HG03378 (cell line): Measurements from ENCODE around the gene TMEM11.
"Not testable (repeated sequence)": the region's sequence is repeated elsewhere in the genome, so short reads cannot be mapped to it uniquely, and the experiment has no call there.

Experiments
- ATAC-seq: cut with Tn5 transposase; IDR thresholded peaks from one replicate; pipeline ENCODE4 v1.9.1; 2021; ENCODE audit warnings: mild to moderate bottlenecking, moderate library complexity; ENCODE audit not compliant: unreplicated experiment

Gene TMEM11

DNA sequence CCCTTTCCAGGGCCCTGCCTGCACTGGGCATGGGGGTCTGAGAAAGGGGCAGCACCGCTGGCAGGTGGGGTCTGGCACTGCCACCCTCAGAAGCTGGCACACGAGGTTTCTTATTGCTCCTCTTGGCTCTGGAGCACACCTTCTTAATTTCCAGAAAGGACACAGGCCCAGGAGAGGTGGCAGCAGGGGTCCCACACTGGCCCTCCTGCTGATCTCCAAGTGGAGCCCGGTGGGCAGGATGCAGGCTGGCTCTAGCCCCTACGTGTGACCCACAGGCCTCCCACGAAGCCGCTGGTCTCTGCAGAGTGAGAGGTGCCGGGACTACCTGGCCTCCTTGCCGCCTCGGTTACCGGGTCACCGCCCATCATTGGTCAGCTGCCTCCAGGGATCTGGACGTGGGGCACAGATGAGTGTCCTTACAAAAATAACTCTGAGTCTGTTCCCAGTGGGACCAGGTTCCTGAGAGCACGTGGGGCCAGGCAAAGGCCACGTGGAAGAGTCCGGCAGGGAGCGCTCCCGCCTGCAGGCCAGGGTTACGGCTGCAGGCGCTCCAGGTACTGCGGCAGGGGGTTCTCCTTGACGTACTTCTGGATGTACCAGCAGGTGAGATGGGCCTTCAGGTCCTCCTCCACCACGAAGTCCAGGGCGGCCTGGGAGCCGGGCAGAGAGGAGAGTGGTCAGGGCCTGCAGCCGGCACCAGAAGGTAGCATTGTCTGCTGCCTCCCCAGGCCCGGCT lies 29.0 kb upstream of the TMEM11 start:
- no peak for ATAC-seq

DNA sequence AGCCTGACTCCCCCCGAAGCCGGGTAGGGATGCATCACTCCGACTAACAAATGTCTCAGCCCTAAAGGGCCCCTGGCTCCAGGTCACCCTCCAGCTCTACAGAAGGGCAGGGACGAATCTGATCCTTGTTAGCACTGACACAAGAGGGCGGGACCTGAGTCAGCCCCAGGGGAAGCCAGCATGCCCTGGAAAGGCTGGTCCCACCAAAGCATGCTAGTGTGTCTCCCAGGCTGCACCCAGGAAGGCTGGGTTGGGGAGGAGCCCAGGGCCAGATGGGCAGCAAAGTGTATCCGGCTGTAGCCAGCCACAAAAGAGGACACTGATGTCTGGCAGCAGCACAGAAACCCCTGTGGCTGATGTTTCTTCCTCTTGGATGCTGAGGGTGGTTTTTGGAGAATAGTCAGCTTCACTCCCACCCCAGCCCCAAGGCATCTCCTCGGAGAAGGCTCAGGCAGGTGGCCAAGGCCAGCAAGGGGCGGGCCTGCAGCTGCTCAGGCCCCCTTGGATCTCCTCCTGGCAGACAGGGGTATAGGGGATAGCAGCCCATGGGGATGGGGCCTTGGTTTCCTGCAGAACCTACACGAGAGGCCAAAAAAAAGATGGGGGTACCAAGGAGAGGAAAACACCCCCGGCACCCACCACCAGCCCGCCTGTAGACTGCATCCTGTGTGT lies 28.2 kb upstream of the TMEM11 start:
- no peak for ATAC-seq

DNA sequence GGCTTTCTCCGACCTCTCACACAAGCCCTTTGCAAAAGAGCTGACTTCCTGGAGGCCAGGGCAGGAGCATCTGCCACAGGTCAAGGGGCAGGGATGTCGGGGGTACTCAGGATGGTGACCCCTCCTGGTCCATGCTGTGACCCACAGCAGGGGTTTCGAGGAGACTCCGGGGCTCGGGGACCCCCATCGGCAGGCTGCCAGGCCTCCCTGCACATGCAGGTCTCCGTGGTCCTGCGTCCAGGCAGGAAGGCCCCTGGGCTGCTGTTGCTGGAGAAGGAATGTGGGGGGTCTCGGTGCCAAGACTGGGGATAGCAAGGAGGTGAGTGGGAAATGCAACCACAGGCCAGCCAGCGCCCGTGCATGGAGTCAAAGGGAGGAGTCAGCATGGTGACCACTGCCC lies 27.6 kb upstream of the TMEM11 start:
- no peak for ATAC-seq

DNA sequence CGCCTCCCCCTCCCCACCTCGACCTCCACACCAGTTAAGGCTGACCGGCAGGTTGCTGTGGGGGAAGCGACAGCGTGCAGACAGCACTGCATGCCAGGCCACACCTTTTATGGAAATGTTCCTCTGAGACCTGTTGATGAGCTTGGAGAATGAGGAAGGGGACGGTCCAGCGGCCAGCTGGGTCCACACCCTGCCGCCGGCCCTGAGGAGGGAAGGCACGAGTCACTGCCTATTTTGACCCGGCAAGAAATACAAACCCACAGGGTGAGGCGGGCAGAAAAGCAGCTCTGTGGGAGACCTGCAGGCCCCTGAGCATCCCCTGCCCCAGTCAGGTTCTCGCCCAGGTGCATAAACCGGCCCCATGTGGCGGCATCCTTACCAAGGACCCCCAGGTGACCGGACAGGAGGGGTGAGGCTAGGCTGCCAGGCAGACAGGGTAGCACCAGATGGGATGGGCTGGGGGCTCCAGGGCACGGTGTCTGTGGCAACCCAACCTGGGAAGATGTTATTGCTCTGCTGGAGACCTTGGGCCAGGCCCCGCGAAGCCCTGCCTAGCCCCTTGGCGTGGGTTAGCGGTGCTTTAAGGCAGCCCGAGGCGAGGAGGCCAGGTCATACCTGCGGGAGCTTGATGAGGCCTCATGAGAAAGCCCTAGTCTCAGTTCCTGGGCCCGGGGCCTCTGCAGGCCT lies 26.6 kb upstream of the TMEM11 start:
- no peak for ATAC-seq

DNA sequence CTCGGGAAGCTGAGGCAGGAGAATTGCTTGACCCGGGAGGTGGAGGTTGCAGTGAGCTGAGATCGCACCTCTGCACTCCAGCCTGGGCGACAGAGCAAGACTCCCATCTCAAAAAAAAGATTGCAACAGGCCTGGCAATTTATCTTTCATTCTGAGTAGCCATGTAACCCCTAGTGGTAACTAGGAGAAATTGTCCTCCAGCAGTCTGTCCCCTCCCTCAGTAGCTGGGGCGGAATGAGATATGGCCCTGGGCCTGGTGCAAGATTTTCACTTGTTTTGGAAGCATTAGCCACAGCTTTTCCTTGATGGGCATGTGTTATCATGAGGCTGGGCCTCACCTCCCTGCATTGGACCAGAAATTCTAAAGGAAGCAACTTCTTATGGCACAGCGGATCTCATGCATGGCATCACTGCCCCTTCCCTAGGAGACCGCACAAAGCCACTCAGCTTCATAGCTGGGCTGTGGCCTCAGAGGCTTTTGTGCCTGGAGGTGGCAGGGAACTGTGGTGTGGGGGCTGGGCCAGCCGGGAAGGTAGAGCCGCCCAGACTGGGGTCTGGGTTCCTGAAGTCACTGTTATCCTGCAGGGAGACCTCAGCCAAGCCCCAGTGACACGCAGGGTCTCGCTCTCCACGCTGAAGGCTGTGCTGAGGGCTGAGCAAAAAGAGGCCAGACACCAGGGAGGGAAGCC lies 25.9 kb upstream of the TMEM11 start:
- no peak for ATAC-seq

DNA sequence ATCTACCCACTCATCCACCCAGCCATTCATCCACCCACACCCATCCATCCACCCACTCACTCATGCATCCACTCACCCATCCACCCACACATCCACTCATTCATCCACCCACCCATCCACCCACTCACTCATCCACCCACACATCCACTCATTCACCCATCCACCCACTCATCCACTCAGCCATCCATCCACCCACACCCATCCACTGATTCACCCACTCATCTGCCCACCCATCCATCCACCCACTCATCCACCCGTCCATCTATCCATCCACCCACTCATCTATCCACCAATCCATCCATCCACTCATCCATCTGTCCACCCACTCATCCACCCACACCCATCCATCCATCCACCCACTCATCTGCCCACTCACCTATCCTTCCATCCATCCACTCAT lies 22.0 kb upstream of the TMEM11 start:
- ATAC-seq = no peak

DNA sequence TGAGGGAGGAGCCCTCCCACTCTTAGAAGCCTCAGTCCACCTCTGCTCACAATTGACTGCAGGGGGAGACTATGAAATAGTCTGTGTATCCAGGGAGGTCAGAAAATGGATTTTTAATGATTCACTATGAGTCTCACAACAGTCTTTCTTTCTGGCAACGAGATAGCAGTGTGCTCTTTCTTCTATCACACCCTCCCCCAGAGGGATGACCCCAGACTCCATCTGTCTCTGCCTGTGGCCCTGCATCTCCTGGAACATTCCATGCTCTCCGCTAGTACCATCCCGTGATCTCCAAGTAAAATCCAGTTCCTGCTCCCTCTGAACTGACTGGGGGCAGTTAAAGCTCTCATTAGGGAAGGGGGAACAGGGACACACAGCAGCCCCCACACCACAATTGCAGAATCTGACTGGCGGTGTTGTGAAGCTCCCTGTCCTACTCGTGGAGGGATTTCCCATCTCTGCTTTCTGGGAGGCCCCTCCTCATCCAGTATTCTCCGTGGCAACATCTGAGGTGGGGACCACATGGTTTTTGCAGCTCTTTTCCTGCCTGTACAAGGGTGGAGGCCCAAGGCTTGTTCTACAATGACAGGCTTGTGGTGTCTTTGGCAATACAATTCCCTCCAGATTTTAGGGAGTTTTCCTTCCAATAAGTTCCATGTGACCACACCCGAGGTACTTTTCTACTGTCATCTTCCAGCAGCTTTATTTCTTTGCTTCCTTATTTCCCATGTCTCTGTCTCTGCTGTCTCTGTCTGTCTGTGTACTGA lies 19.8 kb upstream of the TMEM11 start:
- no peak for ATAC-seq

DNA sequence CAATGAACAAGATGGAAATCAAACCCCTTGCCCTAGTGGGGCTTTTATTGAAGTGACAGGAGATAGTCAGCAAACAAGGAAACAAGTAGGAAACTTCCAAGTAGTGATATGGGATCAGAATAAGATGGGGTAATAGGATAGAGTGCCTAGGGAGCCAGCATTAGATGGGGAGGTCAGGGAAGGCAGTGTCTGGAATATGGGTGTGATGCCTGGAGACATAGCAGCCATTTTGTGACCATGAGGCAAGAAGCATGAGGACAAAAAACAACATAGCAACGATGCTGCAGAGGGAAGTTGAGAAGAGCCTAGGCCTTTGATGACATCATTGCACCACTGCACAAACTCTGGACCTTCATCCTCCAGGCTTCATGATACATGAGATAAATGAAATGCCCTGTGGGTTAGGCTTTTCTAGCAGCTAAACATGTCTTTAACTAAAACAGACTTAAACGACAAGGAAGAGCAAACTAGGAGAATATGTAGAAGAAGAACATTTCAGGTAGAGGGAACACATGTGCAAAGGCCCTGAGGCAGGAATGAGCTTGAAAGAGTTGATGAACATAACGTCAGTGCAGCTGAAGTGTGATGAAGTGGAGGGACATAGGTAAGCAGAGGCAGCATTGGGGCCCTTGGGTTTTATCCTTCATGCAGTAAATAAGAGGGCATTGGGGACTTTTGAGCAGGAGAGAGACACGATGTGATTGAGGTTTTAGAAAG lies 18.2 kb upstream of the TMEM11 start:
- no peak for ATAC-seq

DNA sequence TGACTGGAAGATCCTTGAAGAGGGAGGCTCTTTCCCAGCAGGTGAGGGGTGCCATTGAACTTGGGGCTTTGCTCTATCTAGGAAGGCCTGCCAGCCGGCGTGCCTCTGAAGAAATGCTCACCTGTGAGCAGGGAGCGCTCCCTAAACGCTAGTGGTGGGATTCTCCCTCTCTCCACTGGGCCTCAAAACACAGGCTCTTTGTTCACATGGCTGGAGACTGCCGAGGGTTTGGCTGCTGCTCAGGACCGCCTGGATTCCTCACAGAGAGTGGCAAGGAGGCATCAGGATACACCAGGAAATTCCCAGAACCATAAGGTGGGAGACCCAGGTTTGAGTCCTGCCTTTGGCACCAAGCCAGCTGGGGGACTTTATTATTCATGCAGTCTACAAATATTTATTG lies 17.6 kb upstream of the TMEM11 start:
- ATAC-seq = no peak

DNA sequence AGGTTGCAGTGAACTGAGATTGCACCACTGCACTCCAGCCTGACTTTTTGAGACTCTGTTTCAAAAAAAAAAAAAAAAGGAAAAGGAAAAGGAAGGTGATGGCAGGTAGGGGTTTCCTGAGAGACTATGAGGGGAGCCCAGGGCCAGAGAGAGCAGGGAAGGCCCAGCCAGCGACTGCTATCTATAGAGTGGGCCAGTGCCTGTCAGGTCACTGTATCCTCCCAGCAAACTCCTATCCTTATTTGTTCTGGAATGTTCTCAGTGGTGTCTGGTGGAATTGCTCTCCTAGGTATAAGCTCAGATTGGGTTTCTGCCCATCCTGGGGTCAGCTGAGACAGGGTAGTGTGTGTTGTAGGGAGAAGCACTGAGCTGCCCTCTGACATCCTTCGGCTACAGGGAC lies 14.9 kb upstream of the TMEM11 start:
- ATAC-seq = no peak

DNA sequence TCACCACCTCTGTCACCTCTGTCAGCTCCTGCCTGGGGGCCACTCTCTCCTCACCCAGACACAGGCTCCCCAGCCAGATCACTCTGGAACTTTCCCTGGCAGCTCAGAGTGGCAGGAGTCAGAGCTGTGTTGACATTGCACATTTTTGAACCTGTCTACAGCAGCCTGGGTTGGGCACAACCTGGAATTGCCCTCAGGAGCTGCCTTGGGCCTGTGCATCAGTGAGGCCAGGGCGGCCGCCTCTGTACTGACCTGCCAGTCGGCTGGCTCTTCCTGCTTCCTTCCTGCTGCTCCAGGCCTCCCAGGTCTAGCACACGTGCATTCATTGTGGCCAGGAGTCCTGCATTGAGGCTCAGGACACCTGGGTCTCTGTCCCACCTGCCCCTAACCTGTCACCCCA lies 14.2 kb upstream of the TMEM11 start:
- no peak for ATAC-seq

DNA sequence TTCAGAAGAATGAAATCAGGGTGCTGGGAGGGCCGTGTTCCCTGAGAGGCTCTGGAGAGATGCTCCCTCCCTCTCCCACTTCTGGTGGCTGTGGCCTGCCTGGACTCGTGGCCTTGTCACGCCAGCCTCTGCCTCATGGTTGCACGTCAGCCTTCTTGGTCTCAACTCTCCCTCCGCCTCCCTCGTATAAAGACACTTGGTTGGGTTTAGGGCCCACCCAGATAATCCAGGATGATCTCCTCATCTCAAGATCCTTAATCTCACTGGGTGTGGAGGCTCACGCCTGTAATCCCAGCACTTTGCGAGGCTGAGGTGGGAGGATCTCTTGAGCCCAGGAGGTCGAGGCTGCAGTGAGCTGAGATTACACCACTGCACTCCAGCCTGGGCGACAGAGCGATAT lies 13.3 kb upstream of the TMEM11 start:
- not testable (repeated sequence) for ATAC-seq

DNA sequence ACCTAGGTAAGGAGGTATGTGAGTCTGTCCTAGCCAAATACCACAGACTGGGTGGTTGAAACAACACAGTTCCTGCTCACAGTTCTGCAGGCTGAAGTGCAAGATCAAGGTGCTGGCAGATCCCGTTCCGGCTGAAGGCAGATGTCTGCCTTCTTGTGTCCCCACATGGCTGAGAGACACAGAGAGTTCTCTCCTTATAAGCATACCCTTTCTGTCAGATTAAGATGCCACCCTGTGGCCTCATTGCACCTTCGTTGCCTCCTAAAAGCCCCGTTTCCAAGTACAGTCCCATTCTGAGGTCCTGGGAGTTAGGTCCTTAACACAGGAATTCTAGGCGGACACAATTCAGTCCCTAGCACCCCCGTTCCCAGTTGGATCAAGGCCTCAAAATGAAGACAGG lies 9.1 kb upstream of the TMEM11 start:
- ATAC-seq = no peak

DNA sequence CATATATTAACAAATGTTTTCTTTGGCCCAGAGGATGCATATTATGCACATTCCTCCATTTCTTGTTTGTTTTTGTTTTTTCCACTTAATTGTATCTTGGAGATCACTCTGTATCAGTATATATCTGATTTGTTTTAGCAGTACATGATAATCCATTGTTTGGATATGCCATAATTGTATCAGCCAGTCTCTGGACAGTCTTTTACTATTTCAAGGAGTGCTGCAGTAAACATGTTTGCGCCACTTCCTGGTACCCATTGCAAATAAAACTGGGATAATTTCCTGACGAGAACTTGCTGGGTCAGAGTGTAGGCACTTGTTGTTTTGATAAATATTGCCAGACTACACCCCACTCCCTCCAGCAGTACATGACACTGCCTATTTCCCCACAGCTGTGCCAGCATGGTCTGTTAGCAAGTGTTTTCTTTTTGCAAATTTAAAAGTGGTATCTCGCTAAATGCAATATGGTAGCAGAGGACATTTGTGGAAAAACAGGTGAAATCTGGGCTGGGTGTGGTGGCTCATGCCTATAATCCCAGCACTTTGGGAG lies 4.9 kb upstream of the TMEM11 start:
- no peak for ATAC-seq

DNA sequence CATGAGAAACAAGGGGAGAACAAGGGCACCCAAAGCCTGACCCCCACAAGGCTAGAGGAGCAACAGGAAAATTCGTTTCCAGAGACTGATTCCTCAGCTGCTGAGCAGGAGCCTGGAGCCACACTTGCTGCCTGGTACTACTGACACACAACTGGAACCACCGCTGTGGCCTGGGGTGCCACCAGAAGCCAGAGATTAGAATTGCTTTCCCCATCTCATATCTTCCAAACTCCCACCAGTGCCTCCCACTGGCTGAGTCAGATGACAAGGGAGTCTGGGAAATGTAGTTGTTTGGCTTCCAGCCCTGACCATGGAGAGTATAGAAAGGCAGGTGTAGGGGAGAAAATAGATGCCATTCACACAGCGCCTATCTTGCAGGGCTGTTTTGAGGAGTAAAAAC lies 4.1 kb upstream of the TMEM11 start:
- no peak for ATAC-seq

DNA sequence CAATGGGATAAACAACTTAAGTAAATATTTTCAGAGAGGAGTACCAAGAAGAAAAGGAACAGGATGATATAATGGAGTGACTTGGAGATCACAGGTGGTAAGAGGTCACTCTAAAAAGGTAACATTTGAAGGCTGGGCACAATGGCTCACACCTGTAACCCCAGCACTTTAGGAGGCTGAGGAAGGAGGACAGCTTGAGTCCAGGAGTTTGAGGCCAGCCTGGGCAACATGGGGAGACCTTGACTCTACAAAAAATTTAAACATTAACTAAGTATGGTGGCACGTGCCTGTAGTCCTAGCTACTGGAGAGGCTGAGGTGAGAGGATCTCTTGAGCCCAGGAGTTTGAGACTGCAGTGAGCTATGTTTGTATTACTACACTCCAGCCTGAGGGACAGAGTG lies 3.4 kb upstream of the TMEM11 start:
- no peak for ATAC-seq

DNA sequence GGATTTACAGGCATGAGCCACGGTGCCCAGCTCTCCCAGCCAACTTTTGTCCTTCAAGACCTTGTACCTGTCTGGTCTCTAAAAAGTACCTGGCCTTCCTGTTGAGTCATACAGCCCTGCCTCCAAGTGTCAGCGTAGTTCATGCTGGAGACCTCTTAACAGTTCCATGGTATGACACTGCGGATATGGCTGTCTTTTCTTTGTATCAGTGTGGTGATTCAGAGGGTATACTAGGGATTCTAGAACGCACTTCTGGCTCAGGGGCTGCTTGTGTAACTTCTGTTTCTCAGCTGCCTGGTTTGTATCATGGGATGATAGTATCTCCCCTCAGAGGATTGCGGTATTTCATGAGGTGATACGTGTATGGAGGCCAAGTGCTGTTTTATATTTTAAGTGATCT lies 2.0 kb upstream of the TMEM11 start:
- ATAC-seq = no peak

DNA sequence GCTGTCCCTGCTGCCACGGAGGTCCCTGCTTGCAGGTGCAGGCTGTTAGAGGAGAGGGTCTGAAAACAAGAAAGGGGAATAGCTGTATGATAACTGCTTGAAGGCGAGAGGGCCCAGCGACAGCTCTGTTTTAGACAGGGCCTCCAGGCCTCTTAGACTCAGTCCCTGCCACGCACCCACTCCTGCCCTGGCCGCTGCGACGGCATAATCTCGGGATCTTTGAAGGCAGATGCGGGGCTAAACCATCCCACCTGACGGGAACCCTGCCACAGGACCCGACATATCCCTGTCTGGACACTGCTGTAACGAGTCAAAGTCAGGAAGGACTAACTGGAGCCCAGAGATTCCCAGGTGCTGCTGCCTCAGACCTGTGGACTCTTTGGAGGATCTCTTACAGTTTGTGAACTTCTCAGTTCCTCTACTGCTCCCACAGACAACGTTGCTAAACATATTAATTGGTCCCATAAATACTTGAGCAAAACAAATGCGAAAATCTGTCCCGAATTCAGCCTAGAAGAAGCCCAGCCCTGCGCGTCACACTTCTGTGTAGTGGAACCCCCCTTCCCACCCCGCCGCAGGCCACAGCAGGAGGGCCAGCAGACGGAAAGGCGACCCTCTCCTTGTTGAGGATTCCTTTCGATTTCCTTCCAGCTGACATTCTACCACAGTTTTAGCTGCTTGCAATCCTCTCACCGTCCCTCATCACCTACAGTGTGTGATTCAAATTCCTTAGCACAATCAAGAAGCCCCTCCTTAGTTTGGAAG lies 998 bp upstream of the TMEM11 start:
- peak; percentile 17 for ATAC-seq

DNA sequence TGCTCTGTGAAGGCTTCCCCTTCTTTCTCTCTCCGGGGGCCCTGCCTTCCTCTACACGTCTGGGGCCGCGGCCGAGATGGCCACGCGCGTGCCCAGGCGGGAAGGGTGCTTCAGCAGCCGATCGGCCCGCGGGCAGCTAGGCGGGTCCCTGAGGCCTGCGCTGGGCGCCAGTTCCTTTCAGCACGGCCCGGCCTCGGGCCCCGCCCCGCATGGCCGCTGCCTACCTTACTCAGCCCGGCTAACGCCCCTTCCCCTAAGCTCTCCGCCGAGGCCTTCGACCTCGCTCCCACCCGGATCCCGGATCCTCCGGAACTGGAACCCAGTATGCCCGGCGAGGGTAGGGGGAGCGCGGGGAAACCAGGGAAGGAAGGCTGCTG lies 335 bp downstream of the TMEM11 start:
- peak; percentile 21 for ATAC-seq
